SW480 (cell line): ENCODE measurements around the gene RPL39.
"Not testable (repeated sequence)": the region's sequence is repeated elsewhere in the genome, so short reads cannot be mapped to it uniquely, and the experiment has no call there.

ENCODE experiments used
- DNase-seq: peaks from one replicate; pipeline ENCODE4 v3.0.0-alpha.2; 2016; ENCODE audit warnings: low spot score

Gene RPL39

GRCh38 chrX:119763181-119763580 is 28.2 kb downstream of the RPL39 start:
- peak; percentile 33 for DNase-seq

- DNase-seq, result no peak
These were observed 28.7 kb downstream of the RPL39 start for GRCh38 chrX:119762718-119763117.

- no peak for DNase-seq
These were observed 31.2 kb downstream of the RPL39 start for GRCh38 chrX:119760026-119760877.

- DNase-seq, result no peak
These were observed 32.1 kb downstream of the RPL39 start for GRCh38 chrX:119759248-119759766.

GRCh38 chrX:119758731-119759247 is 32.6 kb downstream of the RPL39 start:
- peak; percentile 28 for DNase-seq

- peak; percentile 20 for DNase-seq
These were observed 33.3 kb downstream of the RPL39 start, which contains the start of gene SOWAHD for GRCh38 chrX:119757979-119758730. TSS of gene SOWAHD (plus strand) at chrX:119758588. CDS start at chrX:119758668, 80 bp downstream.

- no peak for DNase-seq
These were observed 33.8 kb downstream of the RPL39 start for GRCh38 chrX:119757646-119757978.

- no peak for DNase-seq
These were observed 34.3 kb downstream of the RPL39 start for GRCh38 chrX:119756926-119757635.

- DNase-seq, result no peak
These were observed 35.4 kb downstream of the RPL39 start for GRCh38 chrX:119755981-119756533.

GRCh38 chrX:119753639-119754257 is 37.7 kb downstream of the RPL39 start:
- DNase-seq, result peak; percentile 64

GRCh38 chrX:119753001-119753400 is 38.4 kb downstream of the RPL39 start:
- no peak for DNase-seq

GRCh38 chrX:119750751-119751150 is 40.7 kb downstream of the RPL39 start:
- DNase-seq, result not testable (repeated sequence)

GRCh38 chrX:119750131-119750530 is 41.3 kb downstream of the RPL39 start:
- not testable (repeated sequence) for DNase-seq

GRCh38 chrX:119745283-119745848 is 46.1 kb downstream of the RPL39 start:
- no peak for DNase-seq

- DNase-seq, result no peak
These were observed 52.7 kb downstream of the RPL39 start for GRCh38 chrX:119738742-119739141.
